B cell (primary cell): ENCODE measurements around the gene GGA2.

Experiments used
- EZH2 ChIP-seq: IDR thresholded peaks from 2 replicates; pipeline ENCODE4 v1.6.1; 2012; ENCODE audit warnings: borderline replicate concordance, low read depth, mild to moderate bottlenecking, moderate library complexity, low read length; ENCODE audit not compliant: insufficient read depth, poor library complexity, severe bottlenecking
- TF ChIP-seq, protein P1 (sequence below): fragments of 200-600 bp; IDR thresholded peaks from one replicate; pipeline ENCODE4 v1.8.0; 2022; ENCODE audit warnings: antibody characterized with exemption, mild to moderate bottlenecking

DNA sequence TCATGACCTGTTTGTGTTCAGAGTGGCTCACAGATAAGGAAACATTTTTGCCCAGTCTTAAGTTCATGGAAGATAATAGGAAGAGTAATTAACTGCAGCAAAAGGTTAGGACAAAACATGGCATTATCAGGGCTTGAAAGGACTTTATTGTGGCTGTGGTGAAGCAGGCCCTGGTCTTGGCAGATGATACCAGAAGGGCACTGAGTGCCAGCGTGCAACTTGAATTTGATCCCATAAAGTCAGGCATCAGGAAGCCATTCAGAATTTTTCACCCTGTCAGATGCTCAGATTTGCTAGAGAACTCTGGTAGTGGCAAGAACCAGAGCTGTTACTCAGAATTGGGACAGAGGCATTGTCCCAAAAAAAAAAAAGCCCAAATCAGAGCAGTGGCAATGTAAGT is 46.1 kb downstream of the GGA2 start:
- TF ChIP-seq EZH2, result no peak
- TF ChIP-seq, protein P1, sequence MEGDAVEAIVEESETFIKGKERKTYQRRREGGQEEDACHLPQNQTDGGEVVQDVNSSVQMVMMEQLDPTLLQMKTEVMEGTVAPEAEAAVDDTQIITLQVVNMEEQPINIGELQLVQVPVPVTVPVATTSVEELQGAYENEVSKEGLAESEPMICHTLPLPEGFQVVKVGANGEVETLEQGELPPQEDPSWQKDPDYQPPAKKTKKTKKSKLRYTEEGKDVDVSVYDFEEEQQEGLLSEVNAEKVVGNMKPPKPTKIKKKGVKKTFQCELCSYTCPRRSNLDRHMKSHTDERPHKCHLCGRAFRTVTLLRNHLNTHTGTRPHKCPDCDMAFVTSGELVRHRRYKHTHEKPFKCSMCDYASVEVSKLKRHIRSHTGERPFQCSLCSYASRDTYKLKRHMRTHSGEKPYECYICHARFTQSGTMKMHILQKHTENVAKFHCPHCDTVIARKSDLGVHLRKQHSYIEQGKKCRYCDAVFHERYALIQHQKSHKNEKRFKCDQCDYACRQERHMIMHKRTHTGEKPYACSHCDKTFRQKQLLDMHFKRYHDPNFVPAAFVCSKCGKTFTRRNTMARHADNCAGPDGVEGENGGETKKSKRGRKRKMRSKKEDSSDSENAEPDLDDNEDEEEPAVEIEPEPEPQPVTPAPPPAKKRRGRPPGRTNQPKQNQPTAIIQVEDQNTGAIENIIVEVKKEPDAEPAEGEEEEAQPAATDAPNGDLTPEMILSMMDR, result no peak
